ENCODE data around the gene SLC25A17.

SLC25A17 gene

GRCh38 chr22:40728731-40729189 lies 90.4 kb downstream of the SLC25A17 start:
- TF ChIP-seq, protein P1, sequence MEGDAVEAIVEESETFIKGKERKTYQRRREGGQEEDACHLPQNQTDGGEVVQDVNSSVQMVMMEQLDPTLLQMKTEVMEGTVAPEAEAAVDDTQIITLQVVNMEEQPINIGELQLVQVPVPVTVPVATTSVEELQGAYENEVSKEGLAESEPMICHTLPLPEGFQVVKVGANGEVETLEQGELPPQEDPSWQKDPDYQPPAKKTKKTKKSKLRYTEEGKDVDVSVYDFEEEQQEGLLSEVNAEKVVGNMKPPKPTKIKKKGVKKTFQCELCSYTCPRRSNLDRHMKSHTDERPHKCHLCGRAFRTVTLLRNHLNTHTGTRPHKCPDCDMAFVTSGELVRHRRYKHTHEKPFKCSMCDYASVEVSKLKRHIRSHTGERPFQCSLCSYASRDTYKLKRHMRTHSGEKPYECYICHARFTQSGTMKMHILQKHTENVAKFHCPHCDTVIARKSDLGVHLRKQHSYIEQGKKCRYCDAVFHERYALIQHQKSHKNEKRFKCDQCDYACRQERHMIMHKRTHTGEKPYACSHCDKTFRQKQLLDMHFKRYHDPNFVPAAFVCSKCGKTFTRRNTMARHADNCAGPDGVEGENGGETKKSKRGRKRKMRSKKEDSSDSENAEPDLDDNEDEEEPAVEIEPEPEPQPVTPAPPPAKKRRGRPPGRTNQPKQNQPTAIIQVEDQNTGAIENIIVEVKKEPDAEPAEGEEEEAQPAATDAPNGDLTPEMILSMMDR (IDR thresholded peaks at IDR 0.05) = no peak

GRCh38 chr22:40727964-40728615 lies 91.1 kb downstream of the SLC25A17 start:
- TF ChIP-seq, protein P1 (IDR thresholded peaks at IDR 0.05) = no peak

DNA sequence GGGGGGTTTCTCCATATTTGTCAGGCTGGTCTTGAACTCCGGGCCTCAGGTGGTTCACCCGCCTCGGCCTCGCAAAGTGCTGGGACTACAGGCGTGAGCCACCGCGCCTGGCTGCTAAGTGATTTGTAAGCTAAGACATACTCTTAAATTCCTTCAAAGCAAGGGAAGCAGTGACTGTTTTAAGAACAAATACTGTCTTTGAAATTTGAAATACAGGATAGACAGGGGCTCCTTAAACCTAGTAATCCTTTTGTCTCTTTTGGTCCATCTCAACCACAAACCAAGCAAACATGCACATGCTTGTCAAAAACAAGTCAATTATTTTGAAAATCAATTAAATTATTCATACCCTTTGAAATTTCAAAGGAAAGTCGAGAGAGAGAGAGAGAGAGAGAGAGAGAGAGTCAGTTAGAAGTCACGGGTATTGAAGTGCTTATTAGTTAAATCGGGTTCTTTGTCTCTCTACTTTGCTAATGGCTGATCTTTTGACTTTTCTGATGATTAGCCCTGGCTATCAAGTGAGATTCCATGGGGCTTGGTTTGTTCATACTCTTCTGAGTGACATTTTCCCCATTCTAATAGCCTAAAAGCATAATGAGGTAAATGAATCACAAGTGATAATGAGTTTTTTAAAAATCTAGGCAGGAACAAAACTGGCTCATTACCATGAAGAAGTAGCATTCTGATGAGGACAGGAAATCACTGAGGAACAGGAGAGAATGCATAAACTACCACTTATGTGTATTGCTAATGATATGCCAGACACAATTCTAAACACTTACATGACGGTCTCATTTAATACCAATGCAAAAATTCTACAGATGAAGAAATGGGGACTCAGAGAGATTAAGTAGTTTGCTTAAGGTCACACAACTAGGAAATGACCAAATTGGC lies 91.8 kb downstream of the SLC25A17 start:
- TF ChIP-seq, protein P1 (IDR thresholded peaks at IDR 0.05) = no peak

DNA sequence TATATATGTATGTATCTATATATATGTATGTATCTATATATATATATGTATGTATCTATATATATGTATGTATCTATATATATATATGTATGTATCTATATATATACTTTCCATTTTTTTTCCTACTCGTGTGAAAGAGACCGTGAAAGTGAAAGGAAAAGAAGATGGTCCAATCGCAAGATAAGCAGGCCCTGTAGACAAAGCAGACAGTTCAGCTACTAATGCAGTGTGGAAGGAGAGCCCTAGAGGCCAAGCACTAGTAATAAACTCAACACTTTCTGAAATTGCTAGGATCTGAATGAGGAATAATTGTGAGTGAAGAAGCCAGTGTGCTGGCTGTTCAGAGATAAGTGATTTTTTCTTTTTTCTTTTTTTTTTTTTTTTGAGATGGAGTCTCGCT lies 92.6 kb downstream of the SLC25A17 start:
- TF ChIP-seq, protein P1 (IDR thresholded peaks at IDR 0.05) = no peak

- TF ChIP-seq, protein P1 (IDR thresholded peaks at IDR 0.05) = no peak
These were observed 95.7 kb downstream of the SLC25A17 start for GRCh38 chr22:40723396-40723933.

DNA sequence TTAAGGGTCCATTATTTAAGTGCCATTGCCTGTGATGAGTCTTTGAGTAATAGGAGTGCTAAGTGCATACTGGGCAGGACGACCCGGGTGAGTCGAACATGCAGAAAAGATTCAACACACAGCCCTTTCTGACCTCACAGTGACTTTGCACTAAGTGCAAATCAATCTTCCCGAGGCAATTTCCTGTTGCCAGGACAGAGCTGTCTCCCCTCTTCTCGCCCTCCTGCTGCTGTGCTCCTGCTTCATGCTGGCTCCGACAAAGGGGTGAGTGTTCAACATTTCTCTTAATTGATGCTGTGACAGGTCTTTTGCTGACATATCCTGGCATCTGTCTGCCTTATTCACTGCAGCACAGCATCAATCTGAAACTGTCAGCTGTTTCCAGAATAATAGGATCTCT lies 97.9 kb downstream of the SLC25A17 start:
- TF ChIP-seq, protein P1 (IDR thresholded peaks at IDR 0.05) = no peak

GRCh38 chr22:40720538-40721256 lies 98.4 kb downstream of the SLC25A17 start:
- TF ChIP-seq, protein P1 (IDR thresholded peaks at IDR 0.05) = no peak
